ENCODE results near the gene ZFTA.
"Not testable (repeated sequence)": the region's sequence is repeated elsewhere in the genome, so short reads cannot be mapped to it uniquely, and the experiment has no call there.

ZFTA gene

GRCh38 chr11:63775191-63775590 lies 6.6 kb upstream of the ZFTA start:
- DNase-seq, result no peak

DNA sequence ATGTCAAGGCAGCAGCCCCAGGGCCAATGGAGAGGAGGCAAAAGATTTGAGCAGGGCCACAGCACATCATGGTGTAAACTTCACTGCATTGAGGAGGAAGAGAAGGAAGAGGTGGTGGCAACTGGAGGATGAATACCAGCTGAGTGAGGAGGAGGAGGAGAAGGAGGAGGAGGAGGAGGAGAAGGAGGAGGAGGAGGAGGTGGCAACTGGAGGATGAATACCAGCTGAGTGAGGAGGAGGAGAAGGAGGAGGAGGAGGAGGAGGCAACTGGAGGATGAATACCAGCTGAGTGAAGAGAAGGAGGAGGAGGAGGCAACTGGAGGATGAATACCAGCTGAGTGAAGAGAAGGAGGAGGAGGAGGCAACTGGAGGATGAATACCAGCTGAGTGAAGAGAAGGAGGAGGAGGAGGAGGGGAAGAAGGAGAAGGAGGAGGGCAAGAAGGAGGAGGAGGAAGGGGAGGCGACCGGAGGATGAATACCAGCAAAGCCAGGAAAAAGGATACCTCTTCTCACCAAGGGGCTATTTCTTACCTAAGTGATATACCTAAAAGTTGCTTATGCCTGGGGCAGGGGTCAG lies 3.3 kb upstream of the ZFTA start:
- DNase-seq, result not testable (repeated sequence)

- no peak for DNase-seq
Observed at GRCh38 chr11:63770763-63771162, 2.2 kb upstream of the ZFTA start.

DNA sequence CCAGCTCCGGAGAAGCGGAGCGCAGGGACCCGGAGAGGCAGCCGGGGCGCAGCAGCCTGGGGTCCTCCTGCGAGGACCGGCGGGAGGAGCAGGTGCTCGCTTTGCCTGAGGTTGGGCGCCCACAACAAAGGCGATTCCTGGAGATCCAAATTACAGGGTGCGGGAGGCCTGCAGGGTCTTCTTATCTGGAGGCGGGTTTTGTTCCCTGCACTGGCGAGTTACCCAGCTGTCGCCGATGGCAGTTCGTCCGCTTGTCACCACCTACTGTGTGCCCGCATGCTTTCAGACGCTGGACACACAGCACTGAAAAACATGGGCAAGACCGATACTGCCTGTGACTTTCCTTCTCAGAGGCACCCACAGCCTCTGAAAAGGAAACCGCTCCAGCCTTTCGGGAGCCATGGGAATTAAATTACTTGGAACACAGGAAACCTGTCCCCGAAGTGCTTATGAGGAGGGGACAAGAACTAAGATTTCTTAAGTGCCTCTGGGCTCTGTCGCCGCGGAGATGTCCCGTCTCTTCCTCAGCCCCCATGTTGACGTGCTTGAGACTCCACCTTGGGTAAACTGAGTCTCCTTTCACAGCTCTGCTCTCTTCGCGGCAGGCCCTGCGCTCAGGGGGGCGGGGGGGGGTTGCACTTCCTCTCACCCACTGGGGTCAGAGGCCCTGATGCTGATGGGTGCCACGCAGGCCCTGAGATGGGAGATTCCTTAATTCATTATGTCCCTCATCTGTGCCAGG lies 1.3 kb upstream of the ZFTA start:
- DNase-seq, result no peak

GRCh38 chr11:63769042-63769713 lies 603 bp upstream of the ZFTA start:
- peak; percentile 55 for DNase-seq

DNA sequence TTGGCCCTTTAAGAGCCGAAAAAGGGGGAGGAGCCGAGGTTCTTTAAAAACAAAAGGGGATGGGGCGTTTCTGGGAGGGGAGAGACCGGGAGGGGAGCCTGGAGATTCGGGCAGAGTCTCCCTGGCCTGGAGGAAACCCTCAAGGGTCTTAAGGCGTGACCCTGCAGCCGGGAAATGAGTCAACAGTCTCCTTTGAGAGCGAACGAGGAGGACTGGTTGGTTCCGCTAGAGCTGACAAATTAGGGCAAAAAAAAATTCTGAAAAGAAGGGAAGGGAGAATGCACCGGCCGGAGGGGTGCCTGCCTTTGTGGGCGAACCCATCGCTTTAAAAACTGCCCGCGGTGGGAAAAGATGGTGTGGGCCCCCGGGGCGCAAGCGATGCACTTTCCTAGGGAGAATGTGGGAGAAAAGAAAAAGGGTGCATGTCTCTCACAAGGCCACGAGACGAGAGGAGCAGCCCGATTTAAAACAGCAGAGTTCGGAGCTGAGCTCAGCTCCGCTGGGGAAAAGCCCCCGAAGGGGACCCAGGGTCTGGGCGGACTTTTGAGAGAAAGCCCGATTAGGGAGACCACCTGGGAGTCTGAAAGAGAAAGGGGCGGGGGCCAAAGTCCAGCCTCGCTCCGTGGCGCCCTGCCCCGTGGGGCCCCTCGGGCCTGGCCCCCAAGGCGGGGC lies 874 bp downstream of the ZFTA start:
- peak; percentile 76 for DNase-seq

DNA sequence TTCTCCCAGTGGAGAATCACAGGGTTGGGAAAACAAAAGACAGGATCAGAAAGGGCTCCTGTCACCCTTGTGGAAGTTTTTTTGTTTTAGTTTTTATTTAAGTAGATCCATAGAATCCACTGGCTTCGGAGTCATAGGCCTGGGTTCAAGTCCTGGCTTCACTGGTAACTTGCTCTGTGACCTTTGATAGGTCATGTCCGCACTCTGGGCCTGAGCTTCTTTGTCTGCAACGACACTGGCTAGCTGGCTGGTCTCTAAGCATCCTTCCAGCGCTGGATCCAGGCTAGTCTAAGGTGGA lies 1.4 kb downstream of the ZFTA start:
- no peak for DNase-seq

GRCh38 chr11:63766531-63767235 lies 1.9 kb downstream of the ZFTA start:
- DNase-seq, result no peak

DNA sequence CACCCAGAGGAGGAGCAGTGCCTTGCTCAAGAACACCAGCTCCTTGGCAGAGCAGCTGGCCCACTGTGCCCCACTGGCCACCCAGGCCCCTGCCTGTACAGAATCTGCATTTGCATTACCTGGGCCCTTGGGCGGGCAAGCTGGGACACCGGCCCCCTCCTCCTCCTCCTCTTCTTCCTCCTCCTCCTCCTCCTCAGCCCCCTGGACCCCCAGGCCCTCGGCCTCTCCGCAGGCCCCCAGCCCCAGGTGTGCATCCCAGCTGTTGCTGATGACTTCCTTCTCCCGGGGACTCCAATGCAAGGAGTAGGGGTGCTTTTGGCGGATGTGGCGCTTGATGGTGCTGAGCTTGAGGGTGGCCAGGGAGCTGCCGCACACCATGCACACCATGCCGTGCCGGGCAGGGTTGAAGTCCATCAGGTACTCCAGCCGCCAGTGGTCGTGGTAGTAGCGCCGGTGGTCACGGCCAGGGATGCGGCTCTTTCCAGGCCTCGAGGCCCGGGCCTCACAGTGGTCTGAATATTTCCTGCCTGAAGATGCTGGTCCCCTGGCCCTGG lies 2.8 kb downstream of the ZFTA start:
- no peak for DNase-seq

DNA sequence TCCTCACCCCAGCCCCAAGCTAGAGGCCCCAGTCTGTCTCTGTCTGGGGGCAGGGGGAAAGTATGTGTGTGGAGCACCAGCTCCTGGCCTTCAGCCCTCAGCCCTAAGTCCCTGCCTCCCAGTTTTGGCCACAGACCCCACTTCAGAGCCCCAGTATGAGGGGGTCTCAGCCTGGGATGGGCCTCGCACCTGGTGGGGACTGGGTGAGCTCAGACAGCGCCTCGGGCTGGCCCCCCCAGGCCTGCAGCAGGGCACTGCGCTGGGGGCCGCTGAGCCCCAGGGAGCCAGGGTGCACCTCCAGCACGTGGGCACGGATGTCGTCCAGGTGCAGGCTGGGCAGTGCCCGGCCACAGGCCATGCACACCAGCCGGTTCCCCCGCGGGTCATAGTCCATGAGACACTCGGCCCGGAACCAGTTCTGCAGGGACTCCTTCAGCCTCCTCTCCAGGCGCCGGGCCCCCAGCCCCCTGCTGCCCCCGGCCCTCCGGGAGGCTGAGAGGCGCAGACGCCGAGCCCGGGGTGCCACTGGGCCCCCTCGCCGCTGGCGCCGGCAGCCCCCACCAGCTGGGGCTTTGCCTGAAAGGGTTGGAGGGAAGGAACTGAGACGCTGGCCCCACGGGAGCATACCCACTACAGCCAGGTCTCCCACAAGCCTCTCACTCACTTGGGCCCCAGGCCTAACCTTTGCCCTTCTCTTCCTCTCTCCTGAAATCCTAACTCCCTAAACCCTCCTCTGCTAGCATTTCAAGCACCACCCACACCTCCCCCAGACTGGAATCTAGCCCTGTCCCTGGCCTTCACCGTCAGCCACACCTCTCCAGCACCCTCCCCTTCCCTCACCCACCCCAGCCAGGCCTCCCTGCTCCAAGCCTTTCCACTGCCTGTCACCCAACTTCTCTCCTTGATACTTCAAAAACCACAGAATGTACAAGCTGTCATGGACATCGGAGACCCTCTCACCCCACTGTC lies 3.6 kb downstream of the ZFTA start:
- DNase-seq, result no peak

DNA sequence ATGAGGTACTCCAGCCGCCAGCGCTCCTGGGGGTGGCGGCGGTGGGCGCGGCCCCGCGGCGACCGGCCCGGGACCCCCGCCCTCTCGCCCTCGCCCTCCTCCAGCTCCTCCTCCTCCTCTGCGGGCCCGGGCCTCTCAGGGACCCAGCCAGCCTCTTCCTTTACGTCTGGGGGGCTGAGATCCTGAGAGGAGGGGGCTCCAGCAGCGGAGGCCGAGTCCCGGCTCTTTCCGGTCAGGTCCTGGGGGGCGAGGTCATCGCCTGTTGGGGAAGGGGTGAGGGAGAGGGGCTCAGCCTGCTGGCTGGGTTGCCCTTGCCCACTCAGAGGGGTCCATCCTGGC lies 4.3 kb downstream of the ZFTA start:
- DNase-seq, result no peak

- DNase-seq, result no peak
Observed at GRCh38 chr11:63763496-63764339, 4.9 kb downstream of the ZFTA start.

GRCh38 chr11:63762654-63763495 lies 5.7 kb downstream of the ZFTA start:
- DNase-seq, result no peak

DNA sequence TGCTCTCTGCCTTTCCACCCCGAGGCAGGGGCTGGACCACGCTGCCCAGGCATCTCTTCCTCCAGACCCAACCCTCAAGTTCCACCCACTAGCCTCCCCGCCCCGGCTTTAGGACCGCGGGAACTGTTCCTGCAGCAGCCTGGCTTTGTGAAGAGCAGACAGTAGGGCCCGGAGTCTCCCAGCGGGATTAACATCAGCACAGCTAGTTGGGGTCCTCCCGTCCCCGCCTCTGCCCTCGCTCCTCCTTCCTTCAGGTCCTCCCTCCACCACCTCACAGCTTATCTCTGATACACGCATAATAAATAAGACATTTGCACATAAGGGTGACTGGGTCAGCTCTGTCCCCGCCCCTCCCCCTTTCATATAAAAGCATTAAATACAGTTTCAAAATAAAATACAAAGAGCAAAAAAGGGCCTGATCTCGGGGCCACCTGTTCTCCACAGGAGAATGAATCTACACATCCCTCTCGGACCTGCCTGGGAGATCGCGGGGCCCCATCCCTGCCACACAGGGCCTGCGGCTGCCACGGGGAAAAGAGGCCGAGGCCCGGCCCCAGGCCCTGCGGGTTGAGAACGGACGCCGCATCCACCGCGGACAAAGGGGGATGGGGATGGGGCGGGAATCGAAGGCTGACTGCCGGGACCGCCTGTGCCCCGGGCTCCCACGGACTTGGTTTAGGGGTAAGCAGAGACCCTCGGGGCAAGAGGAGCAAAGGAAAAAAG lies 6.5 kb downstream of the ZFTA start:
- DNase-seq, result no peak

DNA sequence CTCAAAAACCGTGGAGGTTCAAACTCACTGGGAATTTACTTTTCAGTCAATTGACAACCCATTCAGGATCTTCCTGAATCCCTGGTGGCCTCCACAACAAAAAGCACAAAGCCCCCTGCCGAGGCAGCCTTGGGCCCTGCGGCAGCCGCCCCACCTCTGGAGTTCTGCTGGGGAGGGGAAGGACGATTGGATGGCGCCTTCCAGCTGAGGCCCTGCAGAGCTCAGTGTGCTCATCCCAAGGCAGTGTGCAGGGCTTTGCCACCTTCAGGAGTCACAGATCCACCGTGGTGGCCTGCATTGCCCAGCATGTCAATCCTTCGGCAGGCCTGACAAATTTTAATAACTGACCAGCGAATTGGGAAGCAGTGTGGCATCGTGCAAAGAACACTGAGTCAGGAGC lies 7.4 kb downstream of the ZFTA start:
- DNase-seq, result no peak

DNA sequence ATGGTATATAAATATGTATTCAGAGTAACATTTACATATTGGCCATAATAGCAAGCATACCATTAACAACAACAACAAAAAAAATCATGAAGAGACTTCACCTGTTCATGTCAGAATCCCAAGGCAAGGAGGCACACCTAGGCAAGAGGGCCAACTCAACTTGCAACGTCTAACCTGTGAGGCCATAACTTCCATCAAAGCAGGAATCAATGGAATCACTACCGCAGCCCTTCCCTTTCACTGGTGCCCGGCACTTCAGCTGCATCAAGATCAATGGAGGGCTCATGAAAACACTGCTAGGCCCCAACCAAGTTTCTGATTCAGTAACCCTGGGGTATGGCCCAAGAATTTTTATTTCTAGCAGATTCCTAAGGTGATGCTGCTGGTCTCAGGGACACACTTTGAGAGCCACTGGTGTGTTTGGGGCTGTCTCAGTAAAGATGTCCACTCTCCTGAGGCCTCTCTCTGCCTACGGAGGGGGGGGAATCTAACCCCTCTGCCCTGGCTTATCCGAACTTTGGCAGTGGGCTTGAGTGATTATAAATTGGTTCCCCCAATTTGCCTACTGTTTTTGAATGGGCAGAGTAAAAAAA lies 8.0 kb downstream of the ZFTA start:
- DNase-seq, result no peak

DNA sequence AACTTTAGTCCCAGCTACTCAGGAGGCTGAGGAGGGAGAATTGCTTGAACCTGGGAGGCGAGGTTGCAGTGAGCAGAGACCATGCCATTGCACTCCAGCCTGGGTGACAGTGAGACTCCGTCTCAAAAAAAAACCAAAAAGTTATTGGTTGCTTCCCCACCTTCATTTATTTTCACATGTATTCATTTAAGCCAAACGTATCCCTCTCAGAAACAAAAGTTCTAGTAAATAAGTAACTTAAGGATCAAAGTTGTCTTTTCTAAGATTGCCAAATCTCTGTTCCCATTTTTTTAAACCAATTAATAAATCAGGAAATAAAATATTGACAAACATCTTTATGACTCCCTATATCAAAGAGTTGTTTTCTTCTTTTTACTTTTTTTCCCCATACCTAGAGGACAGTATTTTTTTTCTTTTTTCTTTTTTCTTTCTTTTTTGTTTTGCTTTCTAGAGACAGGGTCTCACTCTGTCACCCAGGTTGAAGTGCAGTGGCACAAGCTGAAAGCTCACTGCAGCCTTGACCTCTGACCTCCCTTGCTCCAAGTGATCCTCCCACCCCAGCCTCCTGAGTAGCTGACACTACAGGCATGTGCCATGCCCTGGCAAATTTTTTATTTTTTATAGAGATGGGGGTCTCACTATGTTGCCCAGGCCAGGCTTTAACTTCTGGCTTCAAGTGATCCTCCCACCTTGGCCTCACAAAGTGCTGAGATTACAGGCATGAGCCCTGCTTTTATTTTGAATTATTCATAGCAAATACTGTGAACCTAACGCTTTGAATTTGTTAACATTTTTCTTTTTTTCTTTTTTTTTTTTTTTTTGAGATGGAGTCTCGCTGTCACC lies 11.4 kb downstream of the ZFTA start:
- no peak for DNase-seq

DNA sequence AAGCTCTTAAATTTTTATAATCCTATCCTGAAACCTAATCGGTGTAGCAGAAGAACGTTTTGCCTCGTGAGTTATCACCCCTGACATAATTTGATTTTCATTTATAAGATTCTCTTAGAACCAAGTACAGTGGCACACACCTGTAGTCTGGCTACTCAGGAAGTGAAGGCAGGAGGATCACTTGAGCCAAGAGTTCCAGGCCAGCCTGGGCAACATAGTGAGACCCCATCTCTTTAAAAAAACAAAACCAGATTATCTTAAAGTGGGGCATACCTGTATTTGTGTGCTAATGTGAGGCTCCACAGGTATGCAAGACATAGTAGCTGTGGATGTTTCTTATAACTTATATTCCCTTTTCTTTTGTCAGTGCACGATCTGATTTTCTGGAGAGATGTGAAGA lies 19.0 kb downstream of the ZFTA start:
- DNase-seq, result no peak

Data from fibroblast of skin of scalp (primary cell).